ENCODE measurements around the gene RAD18. TPM values are rescaled to one million over a fixed set of nuclear protein-coding genes. Genes with fewer than 3 reads are reported as not detected.

The RAD18 gene
- total RNA-seq, 3 donors from 2014 or later, result 8.6 to 26.3 (median 13.4) TPM

DNA sequence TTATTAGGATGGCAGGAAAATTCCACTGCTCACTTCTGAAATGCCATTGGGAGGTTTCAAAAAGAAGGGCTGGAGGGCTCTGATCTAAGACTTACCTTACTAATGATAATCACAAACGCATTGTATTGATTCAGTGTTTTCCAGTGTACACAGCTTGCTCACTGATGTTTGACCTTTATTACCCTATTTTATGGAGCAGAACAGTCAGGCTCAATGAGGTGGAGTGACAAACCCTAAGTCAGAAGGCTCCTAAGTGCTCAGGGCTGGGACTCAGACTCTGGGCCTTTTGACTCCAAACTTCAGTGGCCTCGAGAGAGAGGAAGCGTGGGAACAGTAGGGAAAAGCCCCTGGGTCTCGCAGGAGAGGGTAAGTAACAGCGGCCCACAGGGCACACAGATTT, 20.3 kb upstream of the RAD18 start:
- Histone ChIP-seq H3K4me3 (no peak overlapping the region), H3K36me3 (no peaks in the 10 kb centered on the region), H3K27ac (no peak overlapping the region), H3K27me3 (no peaks in the 10 kb centered on the region), H3K9me3 (peaks cover 0 to 10% of the 10 kb centered on the region in 2 donors), H3K4me1 (no peaks in the 10 kb centered on the region)
- TF ChIP-seq POLR2AphosphoS5 (IDR thresholded peaks at IDR 0.05), result no peak
- no peak for DNase-seq (ENCODE audit: low spot score in 2 of 2)
- intact Hi-C loops (cut with DNase I; ENCODE audit: low total_unique reads), result loop anchor here (10.0 kb wide), 1 partner anchor 321 kb away; no protein-coding TSS in a partner anchor

GRCh38 chr3:8983026-8983425, 19.8 kb upstream of the RAD18 start:
- Histone ChIP-seq H3K4me1 (no peaks in the 10 kb centered on the region), H3K36me3 (no peaks in the 10 kb centered on the region), H3K27ac (no peak overlapping the region), H3K9me3 (peaks cover 0 to 10% of the 10 kb centered on the region in 2 donors), H3K27me3 (no peaks in the 10 kb centered on the region), H3K4me3 (no peak overlapping the region)
- no peak for DNase-seq (ENCODE audit: low spot score in 2 of 2)
- TF ChIP-seq POLR2A (IDR thresholded peaks at IDR 0.05) (no peak), POLR2AphosphoS5 (IDR thresholded peaks at IDR 0.05) (no peak), CTCF (IDR thresholded peaks at IDR 0.05) (no peak)
- intact Hi-C loops (cut with DNase I; ENCODE audit: low total_unique reads), result loop anchor here (10.0 kb wide), 1 partner anchor 322 kb away; no protein-coding TSS in a partner anchor

DNA sequence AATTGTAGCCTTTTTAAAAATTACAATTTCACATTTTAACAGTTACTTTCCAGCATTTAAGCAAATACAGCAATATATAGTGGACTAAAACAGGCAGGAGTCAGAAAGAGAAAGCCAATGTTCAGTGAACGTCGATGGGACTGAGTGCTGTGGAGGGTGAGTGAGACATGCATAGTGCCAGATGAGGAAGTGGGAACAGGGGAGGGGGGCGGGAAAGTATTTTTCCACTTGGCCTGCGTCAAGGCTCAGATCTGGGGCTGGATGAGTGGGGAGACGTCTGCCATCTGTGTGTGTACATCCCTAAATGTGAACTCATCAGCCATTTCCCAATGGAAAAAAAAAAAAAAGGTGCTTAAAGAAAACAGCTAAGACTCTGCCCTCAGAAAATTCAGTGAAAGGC, 19.2 kb upstream of the RAD18 start:
- H3K4me1 ChIP-seq, result no peaks in the 10 kb centered on the region
- no peak overlapping the region for H3K27ac ChIP-seq
- peaks cover 0 to 10% of the 10 kb centered on the region in 2 donors for H3K9me3 ChIP-seq
- H3K36me3 ChIP-seq, result no peaks in the 10 kb centered on the region
- TF ChIP-seq CTCF (IDR thresholded peaks at IDR 0.05) (no peak), POLR2A (IDR thresholded peaks at IDR 0.05) (no peak), POLR2AphosphoS5 (IDR thresholded peaks at IDR 0.05) (no peak)
- H3K4me3 ChIP-seq, result no peak overlapping the region
- no peaks in the 10 kb centered on the region for H3K27me3 ChIP-seq
- intact Hi-C loops (cut with DNase I; ENCODE audit: low total_unique reads), result loop anchor here (10.0 kb wide), 1 partner anchor 322 kb away; no protein-coding TSS in a partner anchor
- no peak for DNase-seq (ENCODE audit: low spot score in 2 of 2)

GRCh38 chr3:8981700-8982099, 18.4 kb upstream of the RAD18 start:
- intact Hi-C loops (cut with DNase I; ENCODE audit: low total_unique reads), result loop anchor here (10.0 kb wide), 1 partner anchor 323 kb away; no protein-coding TSS in a partner anchor
- TF ChIP-seq POLR2AphosphoS5 (IDR thresholded peaks at IDR 0.05) (no peak), POLR2A (IDR thresholded peaks at IDR 0.05) (no peak), CTCF (IDR thresholded peaks at IDR 0.05) (no peak)
- DNase-seq (ENCODE audit: low spot score in 2 of 2), result no peak

DNA sequence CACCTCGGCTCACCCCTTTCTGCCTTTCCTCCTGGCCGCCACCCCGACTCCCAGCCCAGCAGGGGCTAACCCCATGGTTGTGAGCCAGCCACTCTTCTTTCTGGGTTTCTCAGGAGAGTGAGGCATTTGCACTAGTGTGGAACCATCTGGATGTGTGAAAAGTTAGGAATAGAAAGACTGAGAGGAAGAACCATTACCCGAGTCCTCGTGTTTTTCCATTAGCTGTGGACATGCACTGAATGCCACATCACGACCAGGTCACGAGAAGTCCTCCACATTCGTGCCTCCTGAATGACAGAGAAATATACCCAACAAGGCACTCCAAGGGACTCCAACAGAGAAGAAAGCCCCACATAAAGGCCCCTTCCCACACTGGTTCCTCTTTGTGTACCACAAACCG, 18.0 kb upstream of the RAD18 start:
- Histone ChIP-seq H3K27me3 (no peaks in the 10 kb centered on the region), H3K9me3 (peaks cover 0 to 10% of the 10 kb centered on the region in 2 donors), H3K4me3 (no peak overlapping the region), H3K36me3 (no peaks in the 10 kb centered on the region), H3K4me1 (no peaks in the 10 kb centered on the region), H3K27ac (peak overlapping the region in 1 of 2 donors; percentile 66)
- DNase-seq (ENCODE audit: low spot score in 2 of 2), result no peak
- intact Hi-C loops (cut with DNase I; ENCODE audit: low total_unique reads), result loop anchor here (10.0 kb wide), 1 partner anchor 324 kb away; no protein-coding TSS in a partner anchor
- TF ChIP-seq POLR2A (IDR thresholded peaks at IDR 0.05) (no peak), CTCF (IDR thresholded peaks at IDR 0.05) (no peak), POLR2AphosphoS5 (IDR thresholded peaks at IDR 0.05) (no peak)

More at GRCh38 chr3:8981700-8982099, 18.4 kb upstream of the RAD18 start:
- H3K36me3 ChIP-seq, result no peaks in the 10 kb centered on the region
- peak overlapping the region in 1 of 2 donors; percentile 66 for H3K27ac ChIP-seq
- no peaks in the 10 kb centered on the region for H3K4me1 ChIP-seq
- H3K9me3 ChIP-seq, result peaks cover 0 to 10% of the 10 kb centered on the region in 2 donors
- no peaks in the 10 kb centered on the region for H3K27me3 ChIP-seq
- no peak overlapping the region for H3K4me3 ChIP-seq
